OCI-LY3 (cell line): ENCODE results near the gene NR2E1.

Source experiments
- H2AFZ ChIP-seq: fragments of 200-600, 300-600 bp; shearing (Covaris generic); 2 replicates; pipeline ENCODE4 v1.6.0; 2014; ENCODE audit warnings: antibody characterized with exemption, low read depth, low read length
- H3K27ac ChIP-seq: fragments of 200-600, 300-600 bp; sonication (generic); 2 replicates; pipeline ENCODE4 v1.5.1; 2014; ENCODE audit warnings: mild to moderate bottlenecking, low read length, moderate library complexity, mixed read lengths
- H3K27me3 ChIP-seq: fragments of 200-600, 300-600 bp; sonication (generic); 2 replicates; pipeline ENCODE4 v1.6.1; 2014; ENCODE audit warnings: low read depth, low read length, mixed read lengths
- H3K36me3 ChIP-seq: fragments of 200-600, 300-600 bp; sonication (generic); replicated peaks from 2 replicates; pipeline ENCODE3; 2014; ENCODE audit warnings: low read depth, low read length, mixed read lengths
- H3K4me1 ChIP-seq: fragments of 300-600, 200-600 bp; sonication (generic); 2 replicates; pipeline ENCODE4 v1.6.1; 2014; ENCODE audit warnings: low read length, mixed read lengths
- H3K4me2 ChIP-seq: fragments of 200-600, 300-600 bp; sonication (generic); 2 replicates; pipeline ENCODE4 v1.6.1; 2014; ENCODE audit warnings: low read length, mixed read lengths
- H3K4me3 ChIP-seq: fragments of 300-600, 200-600 bp; sonication (generic); 2 replicates; pipeline ENCODE4 v1.5.1; 2014; ENCODE audit warnings: antibody characterized with exemption, mild to moderate bottlenecking, low read length, moderate library complexity
- H3K79me2 ChIP-seq: fragments of 300-600, 200-600 bp; shearing (Covaris generic); 2 replicates; pipeline ENCODE4 v1.6.1; 2014; ENCODE audit warnings: mild to moderate bottlenecking, low read length, mixed read lengths
- H3K9ac ChIP-seq: fragments of 300-600, 200-600 bp; shearing (Covaris generic); 2 replicates; pipeline ENCODE4 v1.6.0; 2014; ENCODE audit warnings: mild to moderate bottlenecking, low read length, moderate library complexity
- H3K9me3 ChIP-seq: fragments of 200-600, 300-600 bp; shearing (Covaris generic); 2 replicates; pipeline ENCODE4 v1.6.1; 2014; ENCODE audit warnings: low read length, mixed read lengths; ENCODE audit not compliant: insufficient read depth
- H4K20me1 ChIP-seq: fragments of 200-600, 300-600 bp; sonication (generic); 2 replicates; pipeline ENCODE4 v1.6.1; 2016; ENCODE audit warnings: low read length, mixed read lengths; ENCODE audit not compliant: insufficient read depth
- CTCF ChIP-seq: fragments of 200-600, 300-600 bp; sonication (generic); IDR thresholded peaks from 2 replicates; pipeline ENCODE4 v1.5.1; 2014; ENCODE audit warnings: antibody characterized with exemption, low read length, low read depth
- EZH2phosphoT487 ChIP-seq: fragments of 200-600 bp; shearing (Covaris generic); IDR thresholded peaks from 2 replicates; pipeline ENCODE4 v1.6.1; 2018; ENCODE audit warnings: antibody characterized with exemption, mixed run types, low read depth

Gene NR2E1

GRCh38 chr6:108194503-108194902 is 28.7 kb downstream of the NR2E1 start:
- H3K36me3 ChIP-seq: no peaks in the 10 kb centered on the region
- no peak overlapping the region for H2AFZ ChIP-seq
- no peak overlapping the region for H3K9ac ChIP-seq
- H3K9me3 ChIP-seq: no peaks in the 10 kb centered on the region
- no peaks in the 10 kb centered on the region for H3K27me3 ChIP-seq
- no peaks in the 10 kb centered on the region for H3K4me1 ChIP-seq
- H3K79me2 ChIP-seq: no peaks in the 10 kb centered on the region
- no peak overlapping the region for H3K4me2 ChIP-seq
- TF ChIP-seq EZH2phosphoT487 (no peak), CTCF (no peak)
- H4K20me1 ChIP-seq: no peaks in the 10 kb centered on the region
- no peak overlapping the region for H3K27ac ChIP-seq
- H3K4me3 ChIP-seq: no peak overlapping the region

GRCh38 chr6:108195209-108195608 is 29.4 kb downstream of the NR2E1 start:
- Histone ChIP-seq H3K27ac (no peak overlapping the region), H3K9me3 (no peaks in the 10 kb centered on the region), H4K20me1 (no peaks in the 10 kb centered on the region), H3K4me2 (no peak overlapping the region), H3K79me2 (no peaks in the 10 kb centered on the region), H3K27me3 (no peaks in the 10 kb centered on the region), H2AFZ (no peak overlapping the region), H3K4me3 (no peak overlapping the region), H3K36me3 (no peaks in the 10 kb centered on the region), H3K4me1 (no peaks in the 10 kb centered on the region), H3K9ac (no peak overlapping the region)
- no peak for TF ChIP-seq EZH2phosphoT487
- TF ChIP-seq CTCF: no peak

- Histone ChIP-seq H3K4me3 (no peak overlapping the region), H3K27me3 (no peaks in the 10 kb centered on the region)
These were observed 33.1 kb downstream of the NR2E1 start for GRCh38 chr6:108198761-108199498.

GRCh38 chr6:108200186-108200585 is 34.4 kb downstream of the NR2E1 start:
- H3K79me2 ChIP-seq: no peaks in the 10 kb centered on the region
- no peak overlapping the region for H3K4me2 ChIP-seq

More at GRCh38 chr6:108198761-108199498, 33.1 kb downstream of the NR2E1 start:
- peaks cover 14% of the 10 kb centered on the region for H3K4me1 ChIP-seq
- no peaks in the 10 kb centered on the region for H4K20me1 ChIP-seq
- no peaks in the 10 kb centered on the region for H3K79me2 ChIP-seq
- H2AFZ ChIP-seq: no peak overlapping the region
- no peaks in the 10 kb centered on the region for H3K36me3 ChIP-seq
- TF ChIP-seq CTCF (no peak), EZH2phosphoT487 (no peak)
- H3K9me3 ChIP-seq: no peaks in the 10 kb centered on the region
- no peak overlapping the region for H3K9ac ChIP-seq
- no peak overlapping the region for H3K27ac ChIP-seq
- H3K4me2 ChIP-seq: no peak overlapping the region

More at GRCh38 chr6:108200186-108200585, 34.4 kb downstream of the NR2E1 start:
- Histone ChIP-seq H3K4me1 (peaks cover 16% of the 10 kb centered on the region), H4K20me1 (no peaks in the 10 kb centered on the region), H2AFZ (no peak overlapping the region), H3K4me3 (no peak overlapping the region), H3K27me3 (no peaks in the 10 kb centered on the region), H3K27ac (no peak overlapping the region), H3K9me3 (no peaks in the 10 kb centered on the region), H3K9ac (no peak overlapping the region), H3K36me3 (no peaks in the 10 kb centered on the region)
- TF ChIP-seq EZH2phosphoT487 (no peak), CTCF (no peak)
